Measurements from ENCODE around the gene P2RY1.

Gene P2RY1, protein sequence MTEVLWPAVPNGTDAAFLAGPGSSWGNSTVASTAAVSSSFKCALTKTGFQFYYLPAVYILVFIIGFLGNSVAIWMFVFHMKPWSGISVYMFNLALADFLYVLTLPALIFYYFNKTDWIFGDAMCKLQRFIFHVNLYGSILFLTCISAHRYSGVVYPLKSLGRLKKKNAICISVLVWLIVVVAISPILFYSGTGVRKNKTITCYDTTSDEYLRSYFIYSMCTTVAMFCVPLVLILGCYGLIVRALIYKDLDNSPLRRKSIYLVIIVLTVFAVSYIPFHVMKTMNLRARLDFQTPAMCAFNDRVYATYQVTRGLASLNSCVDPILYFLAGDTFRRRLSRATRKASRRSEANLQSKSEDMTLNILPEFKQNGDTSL
- total RNA-seq = 0 to 0.06 reads per million in 2 experiments

DNA sequence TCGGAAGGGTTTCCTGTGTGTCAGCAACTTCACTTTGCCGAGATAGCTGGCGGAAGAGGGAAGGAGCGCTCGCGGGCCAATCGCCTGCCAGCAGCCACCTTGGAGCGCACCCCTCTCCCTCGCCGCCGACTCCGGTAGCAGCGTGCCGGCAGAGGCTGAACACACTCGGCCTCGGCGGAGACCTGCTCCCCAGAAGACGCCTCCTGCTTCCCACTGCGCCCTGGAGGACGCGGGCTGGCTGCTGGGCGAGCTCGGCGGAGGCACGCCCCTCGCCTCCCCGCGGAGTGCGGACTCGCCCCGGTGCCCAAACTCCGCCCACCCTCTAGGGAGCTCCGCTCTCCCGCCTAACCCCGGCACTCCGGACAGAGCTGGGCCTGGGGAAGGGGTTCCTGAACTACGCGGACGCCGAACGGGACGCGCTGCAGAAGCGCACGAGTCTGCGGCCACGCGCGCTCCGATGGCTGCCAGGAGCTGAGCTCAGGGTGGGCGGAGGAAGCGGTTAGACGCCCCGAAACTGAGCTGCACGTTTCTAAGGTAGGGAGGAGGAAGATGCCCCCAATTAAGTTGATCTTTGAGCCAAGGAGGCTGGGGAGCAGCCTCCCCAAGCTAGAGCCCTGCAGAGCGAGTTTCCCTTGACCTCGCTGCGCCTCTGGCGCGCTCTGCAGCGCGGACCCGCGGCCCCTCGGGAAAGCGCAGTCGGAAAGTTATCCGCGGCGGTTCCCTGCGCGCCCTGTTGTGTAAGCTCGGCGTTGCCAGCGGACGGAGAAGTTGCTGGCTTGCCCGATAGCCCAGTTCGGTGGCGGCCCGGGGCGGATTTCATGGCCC lies at the start of gene P2RY1:
Gene P2RY1 (plus strand): TSS at position 356 of the 825 bp plus-strand sequence. CDS start 652 bp downstream, outside the sequence.
- DNase-seq (ENCODE audit: low read depth) = no peak

DNA sequence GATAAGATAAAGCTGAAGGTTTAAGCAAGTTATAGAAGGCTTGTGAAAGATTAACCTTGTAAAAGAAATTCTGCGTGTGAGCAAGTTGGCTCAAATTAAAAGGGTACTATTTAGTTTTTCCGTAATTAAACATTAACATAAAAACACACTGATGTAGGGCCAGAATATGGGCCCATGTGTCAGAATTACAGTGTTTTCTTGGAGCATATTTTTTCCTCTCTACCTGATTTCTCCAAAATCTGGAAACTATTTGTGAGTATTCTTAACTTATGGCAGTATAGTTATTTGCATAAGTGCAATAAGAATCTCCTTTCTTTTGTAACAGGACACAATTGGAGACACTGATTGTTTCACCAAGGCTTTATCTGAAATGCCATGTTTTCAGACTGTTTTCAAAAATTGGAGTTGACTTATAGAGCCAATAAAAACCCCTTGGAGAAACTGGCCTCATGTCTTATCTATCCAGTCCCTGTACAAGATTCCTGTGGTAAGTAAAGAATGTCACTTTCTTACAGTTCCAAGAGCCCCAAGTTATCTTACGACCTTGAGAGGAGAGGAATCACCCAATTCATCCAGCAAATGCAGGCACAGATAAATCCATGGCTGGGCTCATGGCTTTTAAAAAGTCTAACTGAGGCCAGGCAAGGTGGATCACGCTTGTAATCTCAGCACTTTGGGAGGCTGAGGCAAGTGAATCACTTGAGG lies 47.8 kb upstream of the P2RY1 start:
- DNase-seq (ENCODE audit: low read depth) = no peak

GRCh38 chr3:152790651-152791387 lies 44.1 kb upstream of the P2RY1 start:
- DNase-seq (ENCODE audit: low read depth) = no peak

DNA sequence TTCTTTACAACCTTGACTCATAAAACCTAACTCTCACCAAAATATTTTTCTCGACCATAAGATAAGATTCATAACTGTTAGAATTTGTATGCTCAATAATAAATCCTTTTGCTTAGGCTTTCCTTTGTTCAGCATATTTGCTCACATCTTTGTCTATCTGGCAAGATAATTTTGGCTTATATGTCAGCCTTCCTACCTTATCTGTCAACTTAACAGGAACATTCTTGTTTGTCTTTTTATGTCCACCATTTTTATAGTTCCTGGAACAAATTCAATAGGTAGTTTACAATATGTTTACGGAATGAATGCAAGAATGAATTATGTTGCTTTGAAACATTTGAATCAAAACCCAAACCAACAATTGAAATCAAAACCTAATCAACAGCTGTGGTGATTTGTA lies 41.0 kb upstream of the P2RY1 start:
- DNase-seq (ENCODE audit: low read depth) = no peak

DNA sequence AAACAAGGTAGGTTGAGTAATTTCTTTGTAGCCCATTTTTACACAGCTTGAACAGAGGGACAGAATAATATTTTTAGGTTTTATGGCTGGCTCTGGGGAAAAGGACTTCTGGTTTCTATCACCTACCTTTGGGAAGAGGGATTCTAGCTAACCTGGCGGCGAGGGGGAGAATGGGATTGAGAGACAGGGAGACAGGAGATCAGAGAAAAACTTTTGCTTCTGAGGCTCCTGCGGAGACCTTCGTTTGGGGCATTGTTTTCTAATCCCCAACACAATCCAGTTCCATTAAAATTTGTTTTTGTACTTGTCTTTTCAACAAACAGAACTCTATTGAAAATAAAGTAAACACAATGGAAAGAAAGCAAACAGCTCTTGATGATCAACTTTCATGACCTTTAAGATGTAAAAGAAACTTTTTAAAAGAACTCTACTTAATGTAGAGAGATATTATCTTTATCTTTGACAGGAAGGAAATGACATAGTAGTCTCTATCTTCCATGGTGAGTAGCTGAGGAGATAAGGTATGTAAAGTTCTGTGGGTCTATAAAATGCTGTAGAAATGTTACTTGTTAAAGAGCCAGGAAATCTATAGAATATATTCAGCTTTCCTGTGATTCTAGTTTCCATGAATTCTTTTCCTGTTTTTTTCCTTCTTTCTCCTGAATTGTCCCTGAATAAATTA lies 37.0 kb upstream of the P2RY1 start:
- DNase-seq (ENCODE audit: low read depth) = no peak

GRCh38 chr3:152811974-152812760 lies 22.8 kb upstream of the P2RY1 start:
- DNase-seq (ENCODE audit: low read depth) = no peak

GRCh38 chr3:152817400-152817799 lies 17.5 kb upstream of the P2RY1 start:
- no peak for DNase-seq (ENCODE audit: low read depth)

DNA sequence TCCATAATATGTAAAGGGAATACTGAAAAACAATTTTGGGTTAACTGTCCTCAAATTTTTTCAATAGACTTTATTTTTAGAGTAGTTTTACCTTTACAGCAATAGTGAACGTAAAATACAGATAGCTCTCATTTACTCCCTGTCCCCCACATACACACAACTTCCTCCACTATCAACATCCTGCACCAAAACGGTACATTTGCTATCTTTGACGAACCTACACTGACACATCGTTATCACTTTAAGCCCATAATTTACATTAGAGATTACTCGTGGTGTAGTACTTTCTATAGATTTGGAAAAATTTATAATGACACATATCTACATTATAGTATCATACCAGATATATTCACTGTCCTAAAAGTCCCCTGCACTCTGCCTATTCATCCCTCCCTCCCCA lies 16.9 kb upstream of the P2RY1 start:
- DNase-seq (ENCODE audit: low read depth) = no peak

- DNase-seq (ENCODE audit: low read depth) = no peak
Observed at GRCh38 chr3:152823173-152823572, 11.8 kb upstream of the P2RY1 start.

GRCh38 chr3:152823781-152824180 lies 11.2 kb upstream of the P2RY1 start:
- DNase-seq (ENCODE audit: low read depth) = no peak

GRCh38 chr3:152825566-152825965 lies 9.4 kb upstream of the P2RY1 start:
- no peak for DNase-seq (ENCODE audit: low read depth)

- no peak for DNase-seq (ENCODE audit: low read depth)
Observed at GRCh38 chr3:152826476-152826875, 8.5 kb upstream of the P2RY1 start.

DNA sequence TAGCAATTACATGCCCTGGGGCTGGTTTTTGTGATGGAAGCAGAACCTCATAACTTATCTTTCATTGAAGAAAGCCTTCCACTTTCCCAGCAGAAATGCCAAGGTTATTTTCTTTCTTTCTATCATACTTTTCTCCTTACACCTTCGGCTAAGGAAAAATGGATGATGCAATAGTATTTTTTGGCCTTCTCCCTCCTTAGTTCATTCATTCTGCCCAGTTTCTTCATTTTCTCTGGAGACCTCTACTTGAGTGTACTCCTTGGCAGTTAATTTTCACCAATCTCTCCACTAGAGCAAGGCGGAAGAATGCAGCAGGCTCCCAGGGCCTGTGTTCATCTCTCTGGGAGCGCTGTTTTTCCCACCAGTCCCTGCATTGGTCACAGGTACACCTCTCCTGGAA lies 7.6 kb upstream of the P2RY1 start:
- DNase-seq (ENCODE audit: low read depth) = no peak

- DNase-seq (ENCODE audit: low read depth) = no peak
Observed at GRCh38 chr3:152828075-152828840, 6.7 kb upstream of the P2RY1 start.

GRCh38 chr3:152830245-152830644 lies 4.7 kb upstream of the P2RY1 start:
- DNase-seq (ENCODE audit: low read depth) = no peak

GRCh38 chr3:152832046-152832445 lies 2.9 kb upstream of the P2RY1 start:
- DNase-seq (ENCODE audit: low read depth) = no peak

GRCh38 chr3:152833089-152833488 lies 1.8 kb upstream of the P2RY1 start:
- DNase-seq (ENCODE audit: low read depth) = no peak

- DNase-seq (ENCODE audit: low read depth) = no peak
Observed at GRCh38 chr3:152834191-152834775, 648 bp upstream of the P2RY1 start.

- no peak for DNase-seq (ENCODE audit: low read depth)
Observed at GRCh38 chr3:152835601-152836102, 721 bp downstream of the P2RY1 start.

Data from T follicular helper cell (primary cell).